Measurements from ENCODE around the gene BICD2. TPM values are rescaled to one million over a fixed set of nuclear protein-coding genes. Genes with fewer than 3 reads are reported as not detected.

Gene BICD2
- total and polyA plus RNA-seq, 10 of the 15 experiments (the other 5 are each of a cell fraction or from before 2014, with no cell fraction given) = 5.3 to 25.5 (median 14.4) TPM

GRCh38 chr9:92740009-92740408 is 24.6 kb downstream of the BICD2 start:
- Histone ChIP-seq H3K4me2 (ENCODE audit: control insufficient read depth, insufficient read depth) (peak overlapping the region; percentile 28; the same call in 1 of the 2 replicates), H3K4me1 (ENCODE audit: control insufficient read depth, insufficient read depth, low read length) (peaks cover 21% of the 10 kb centered on the region), H3K9me3 (replicated peaks; ENCODE audit: control insufficient read depth, insufficient read depth, low read length) (no peaks in the 10 kb centered on the region), H3K36me3 (ENCODE audit: control insufficient read depth in 2 of 2, insufficient read depth in 2 of 2, low read length in 1 of 2) (no peaks in the 10 kb centered on the region), H3K27ac (ENCODE audit: control insufficient read depth, insufficient read depth) (no peak overlapping the region), H3K4me3 (no peak overlapping the region), H3K79me2 (ENCODE audit: control insufficient read depth, insufficient read depth, low read length) (peaks cover 68% of the 10 kb centered on the region), H3K27me3 (replicated peaks in 1 of 2; ENCODE audit: control insufficient read depth in 2 of 2, insufficient read depth in 2 of 2, low read length in 1 of 2) (no peaks in the 10 kb centered on the region), H3K9ac (ENCODE audit: control insufficient read depth, insufficient read depth, low read length) (no peak overlapping the region), H4K20me1 (ENCODE audit: control insufficient read depth, insufficient read depth) (no peaks in the 10 kb centered on the region; the same call in 1 of the 2 replicates), H2AFZ (ENCODE audit: control insufficient read depth, low read depth, low read length) (no peak overlapping the region)
- ATAC-seq (no peak), FAIRE-seq (no peak), DNase-seq (ENCODE audit: low read depth, low spot score) (no peak)
- intact Hi-C loops (cut with micrococcal nuclease; ENCODE audit: unreplicated experiment) = no loop called here
- BruUV-seq (replicated peaks) = no TSS peak
- RAD21 ChIA-PET (ENCODE audit: unreplicated experiment) = interaction anchor here (1.2 kb wide), 1 partner anchor 23 kb away, joined by 3 read pairs; no protein-coding TSS in a partner anchor
- 84% methylated on average over 3 of the region's 3 CpGs for WGBS (ENCODE audit: insufficient coverage, insufficient replicate concordance, low lambda C conversion rate, missing lambda C conversion rate)
- POLR2A ChIA-PET = interaction anchor here (0.8 kb wide), 1 partner anchor 51 kb away, joined by 3 read pairs; no protein-coding TSS in a partner anchor
- CTCF ChIA-PET = no interaction called here
- SMC1A ChIA-PET (ENCODE audit: uncharacterized antibody, unreplicated experiment) = no interaction called here
- TF ChIP-seq FOXM1 (IDR thresholded peaks at IDR 0.05; ENCODE audit: low read depth, low read length) = no peak
- no peak for TF ChIP-seq BRCA1 (IDR thresholded peaks at IDR 0.05; ENCODE audit: low read depth, low read length)
- TF ChIP-seq RB1 (IDR thresholded peaks at IDR 0.05; ENCODE audit: borderline replicate concordance) = no peak
- TF ChIP-seq FOXK2 (IDR thresholded peaks at IDR 0.05) = no peak
- TF ChIP-seq E2F8 (IDR thresholded peaks at IDR 0.05; ENCODE audit: low read depth, partially characterized antibody) = no peak
- no peak for TF ChIP-seq NKRF (conservative IDR thresholded peaks at IDR 0.05)
- TF ChIP-seq SMAD1 (IDR thresholded peaks at IDR 0.05; ENCODE audit: low read depth, partially characterized antibody) = no peak
- in situ Hi-C loops (cut with MboI) = no loop called here
